GM12878 (cell line): ENCODE measurements around the gene MRPL34. TPM values are rescaled to one million over a fixed set of nuclear protein-coding genes. Genes with fewer than 3 reads are reported as not detected.

Experiments used
- ATAC-seq: fragments of 200-7000 bp; cut with Tn5 transposase; 3 replicates; pipeline ENCODE4 v1.9.1; 2020; ENCODE audit warnings: mild to moderate bottlenecking, moderate library complexity
- BruUV-seq: library from RNA; stranded (reverse); fragments of 400-500 nt; replicated peaks from 2 replicates; lab custom pipeline; 2021; lab: Mats Ljungman, UMichigan
- CTCF ChIA-PET: fragments of 300-600 bp; sonication (Branson Sonifier 250); formaldehyde crosslinking; extraction: SDS; loops from one replicate; lab custom pipeline; 2021; ENCODE audit warnings: inconsistent platforms; lab: Yijun Ruan, JAX
- POLR2A ChIA-PET: fragments of 350-600 bp; formaldehyde crosslinking; extraction: SDS; loops from one replicate; lab custom pipeline; 2021; ENCODE audit warnings: inconsistent platforms; lab: Charles Lee
- RAD21 ChIA-PET: fragments of 300-600 bp; sonication (Branson Sonifier 250); formaldehyde crosslinking; loops from one replicate; lab custom pipeline; 2023; ENCODE audit warnings: antibody characterized with exemption; ENCODE audit not compliant: unreplicated experiment; lab: Charles Lee
- SMC1A ChIA-PET: fragments of 300-600 bp; sonication (Branson Sonifier 250); formaldehyde crosslinking; loops from one replicate; lab custom pipeline; 2023; ENCODE audit not compliant: unreplicated experiment, uncharacterized antibody; lab: Charles Lee
- DNase-seq: peaks from one replicate; pipeline ENCODE4 v3.0.0-alpha.2; 2011; ENCODE audit warnings: low read depth, low spot score
- FAIRE-seq: peaks from 3 replicates; lab custom pipeline; 2011; peaks lifted over from hg19 to GRCh38; lab: Jason Lieb, UNC
- H2AFZ ChIP-seq: 2 replicates; pipeline ENCODE4 v1.6.0; 2011; ENCODE audit warnings: low read depth, low read length, control low read depth; ENCODE audit not compliant: control insufficient read depth
- H3K27ac ChIP-seq: 2 replicates; pipeline ENCODE4 v1.5.1; 2011; ENCODE audit warnings: control low read depth; ENCODE audit not compliant: control insufficient read depth, insufficient read depth
- H3K27me3 ChIP-seq, 2 experiments: replicated peaks in 1 of 2; 2 replicates each; pipeline versions ENCODE4 v1.6.0 to v1.6.1; 2011; ENCODE audit warnings: low read length in 1 of 2; ENCODE audit not compliant: control insufficient read depth in 2 of 2, insufficient read depth in 2 of 2
- H3K36me3 ChIP-seq, 2 experiments: 2 replicates each; pipeline ENCODE4 v1.5.1; 2011; ENCODE audit warnings: low read length in 1 of 2; ENCODE audit not compliant: control insufficient read depth in 2 of 2, insufficient read depth in 2 of 2
- H3K4me1 ChIP-seq: 2 replicates; pipeline ENCODE4 v1.6.1; 2011; ENCODE audit warnings: mild to moderate bottlenecking, low read length, moderate library complexity, mixed read lengths; ENCODE audit not compliant: control insufficient read depth, insufficient read depth
- H3K4me2 ChIP-seq: 2 replicates; pipeline ENCODE4 v1.6.0; 2011; ENCODE audit warnings: control low read depth; ENCODE audit not compliant: control insufficient read depth, insufficient read depth
- H3K4me3 ChIP-seq: fragments of 200-600 bp; sonication (generic); 2 replicates; pipeline ENCODE4 v1.5.1; 2016
- H3K79me2 ChIP-seq: 2 replicates; pipeline ENCODE4 v1.6.0; 2011; ENCODE audit warnings: low read length; ENCODE audit not compliant: control insufficient read depth, insufficient read depth
- H3K9ac ChIP-seq: 2 replicates; pipeline ENCODE4 v1.8.0; 2011; ENCODE audit warnings: low read length, control low read depth, mixed read lengths; ENCODE audit not compliant: control insufficient read depth, insufficient read depth
- H3K9me3 ChIP-seq: replicated peaks from 3 replicates; pipeline ENCODE4 v1.5.1; 2011; ENCODE audit warnings: mild to moderate bottlenecking, low read length; ENCODE audit not compliant: control insufficient read depth, insufficient read depth
- H4K20me1 ChIP-seq: 2 replicates; pipeline ENCODE4 v1.6.0; 2011; ENCODE audit not compliant: control insufficient read depth, insufficient read depth
- BCL11A ChIP-seq: IDR thresholded peaks from 2 replicates; pipeline ENCODE4 v1.6.1; 2011; ENCODE audit warnings: low read depth, low read length
- CBFB ChIP-seq: IDR thresholded peaks from 2 replicates; pipeline ENCODE4 v1.6.1; 2016; ENCODE audit warnings: antibody characterized with exemption, low read depth
- CHD1 ChIP-seq: IDR thresholded peaks from 2 replicates; pipeline ENCODE4 v1.6.1; 2012; ENCODE audit warnings: low read depth, low read length, improper control_type of control experiment
- NBN ChIP-seq: fragments of 450-650 bp; IDR thresholded peaks from 2 replicates; pipeline ENCODE4 v1.6.1; 2016
- PAX5 ChIP-seq: IDR thresholded peaks from 2 replicates; pipeline ENCODE4 v1.6.1; 2011; ENCODE audit warnings: low read depth, low read length, borderline replicate concordance
- RELA ChIP-seq: fragments of 450-650 bp; IDR thresholded peaks from 2 replicates; pipeline ENCODE4 v1.8.0; 2014; ENCODE audit warnings: borderline replicate concordance; ENCODE audit not compliant: partially characterized antibody
- ZBTB33 ChIP-seq: fragments of 450-650 bp; IDR thresholded peaks from 2 replicates; pipeline ENCODE4 v1.6.1; 2017; ENCODE audit warnings: mild to moderate bottlenecking
- ZBTB40 ChIP-seq: fragments of 450-650 bp; IDR thresholded peaks from 2 replicates; pipeline ENCODE4 v1.6.1; 2016; ENCODE audit warnings: mild to moderate bottlenecking, moderate library complexity, borderline replicate concordance
- ZNF207 ChIP-seq: fragments of 450-650 bp; IDR thresholded peaks from 2 replicates; pipeline ENCODE4 v1.6.1; 2014; ENCODE audit warnings: antibody characterized with exemption, mild to moderate bottlenecking, borderline replicate concordance
- ZSCAN29 ChIP-seq: fragments of 450-650 bp; IDR thresholded peaks from 2 replicates; pipeline ENCODE4 v1.6.1; 2017; ENCODE audit warnings: mild to moderate bottlenecking, moderate library complexity
- WGBS: methylation state at CpG from one replicate; pipeline ENCODE4 v1.1.6; 2016; ENCODE audit warnings: low lambda C conversion rate; ENCODE audit not compliant: insufficient replicate concordance, insufficient coverage; ENCODE audit errors: missing lambda C conversion rate; 5-methylcytosine and 5-hydroxymethylcytosine counted together
- in situ Hi-C: fragments of 300-500 bp; cut with MboI; formaldehyde crosslinking; loops from 9 replicates; pipeline ENCODE4 v1.14.3; 2018; ENCODE audit warnings: mixed read lengths
- intact Hi-C: fragments of 100-400 bp; cut with micrococcal nuclease; formaldehyde crosslinking; loops from one replicate; pipeline ENCODE4 v1.14.2; 2022; ENCODE audit not compliant: unreplicated experiment
- polyA plus RNA-seq, 11 experiments: library from polyadenylated mRNA; depleted of rRNA in 4 of 11; unstranded in 6 of 11; stranded (reverse) in 5 of 11; fragments of >200 nt; fragmentation: Nextera tagmentation in 4 of 11; fragmentation: Illumina TruSeq in 1 of 11; extraction: Ambion mirVana in 4 of 11; extraction: Trizol in 1 of 11; gene quantifications; 1 replicate in 1 of 11; 2 replicates in 10 of 11; pipeline versions ENCODE4 v1.2.1 to v1.2.3, GENCODE V29; 2011 to 2016; ENCODE audit warnings: inconsistent platforms in 2 of 11, missing spikeins in 2 of 11, low read depth in 1 of 11
- total RNA-seq, 4 experiments: library from RNA; depleted of rRNA in 3 of 4; stranded (reverse); fragments of >200 nt in 3 of 4; fragmentation: Illumina TruSeq in 1 of 4; extraction: Trizol in 1 of 4; gene quantifications; 2 replicates each; pipeline versions ENCODE4 v1.2.1 to v1.2.3, GENCODE V29; 2013 to 2021
- TF ChIP-seq, protein P1 (sequence below): IDR thresholded peaks from 2 replicates; pipeline ENCODE4 v1.6.1; 2012; ENCODE audit warnings: mild to moderate bottlenecking, low read depth, low read length
- TF ChIP-seq, protein P2 (sequence below): fragments of 450-650 bp; IDR thresholded peaks from 2 replicates; pipeline ENCODE4 v1.6.1; 2018; ENCODE audit warnings: borderline replicate concordance, mild to moderate bottlenecking; ENCODE audit not compliant: partially characterized antibody

The MRPL34 gene
- total and polyA plus RNA-seq, 10 of the 15 experiments (the other 5 are each of a cell fraction or from before 2014, with no cell fraction given): 8.6 to 198 (median 78.6) TPM

DNA sequence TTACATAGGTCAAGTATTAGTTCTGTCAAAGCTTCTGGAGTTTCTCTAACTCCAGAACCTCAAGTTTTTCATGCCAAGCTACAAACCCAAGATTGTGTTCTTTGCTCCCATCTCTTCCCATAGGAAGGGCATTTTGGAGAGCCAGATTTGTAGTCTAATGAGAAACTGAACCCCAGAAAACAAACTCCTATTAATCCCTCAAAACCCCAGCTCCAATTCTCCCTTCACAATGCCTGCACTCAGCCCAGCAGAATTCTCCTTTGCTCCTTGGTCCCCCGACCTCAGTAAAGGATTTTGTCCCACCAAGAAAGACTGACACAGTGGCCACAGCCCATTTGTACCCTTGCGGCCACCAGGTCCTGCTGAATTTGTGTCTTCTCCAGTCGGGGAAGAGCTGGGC is 49.5 kb upstream of the MRPL34 start:
- no peak for FAIRE-seq
- ATAC-seq: no peak
- H3K4me1 ChIP-seq: peaks cover 2% of the 10 kb centered on the region; the same call in 1 of the 2 replicates
- no TSS peak for BruUV-seq
- H3K9me3 ChIP-seq: no peaks in the 10 kb centered on the region; the same call in 2 of the 3 replicates
- no peaks in the 10 kb centered on the region for H3K36me3 ChIP-seq
- POLR2A ChIA-PET: interaction anchor here (0.6 to 1.6 kb wide), 4 partner anchors 10 to 188 kb away, joined by 3 to 4 read pairs (median 3); no protein-coding TSS in a partner anchor
- no peaks in the 10 kb centered on the region for H3K79me2 ChIP-seq
- no peak overlapping the region for H3K9ac ChIP-seq
- SMC1A ChIA-PET: no interaction called here
- RAD21 ChIA-PET: interaction anchor here (1.7 kb wide), 1 partner anchor 11 kb away, joined by 7 read pairs; the partner anchor contains the start of gene BABAM1
- CTCF ChIA-PET: interaction anchor here (0.5 to 2.7 kb wide), 5 partner anchors 8 to 37 kb away, joined by 3 to 14 read pairs (median 5); partner anchors contain the start of genes BABAM1 and USHBP1
- DNase-seq: no peak
- in situ Hi-C loops (no loop called here), intact Hi-C loops (no loop called here)
- no peaks in the 10 kb centered on the region for H3K27me3 ChIP-seq
- H3K27ac ChIP-seq: no peak overlapping the region
- no peak overlapping the region for H2AFZ ChIP-seq
- no peak overlapping the region for H3K4me2 ChIP-seq
- WGBS: 14% methylated on average over 3 of the region's 3 CpGs
- no peaks in the 10 kb centered on the region for H4K20me1 ChIP-seq
- no peak overlapping the region for H3K4me3 ChIP-seq
- TF ChIP-seq, protein P1, sequence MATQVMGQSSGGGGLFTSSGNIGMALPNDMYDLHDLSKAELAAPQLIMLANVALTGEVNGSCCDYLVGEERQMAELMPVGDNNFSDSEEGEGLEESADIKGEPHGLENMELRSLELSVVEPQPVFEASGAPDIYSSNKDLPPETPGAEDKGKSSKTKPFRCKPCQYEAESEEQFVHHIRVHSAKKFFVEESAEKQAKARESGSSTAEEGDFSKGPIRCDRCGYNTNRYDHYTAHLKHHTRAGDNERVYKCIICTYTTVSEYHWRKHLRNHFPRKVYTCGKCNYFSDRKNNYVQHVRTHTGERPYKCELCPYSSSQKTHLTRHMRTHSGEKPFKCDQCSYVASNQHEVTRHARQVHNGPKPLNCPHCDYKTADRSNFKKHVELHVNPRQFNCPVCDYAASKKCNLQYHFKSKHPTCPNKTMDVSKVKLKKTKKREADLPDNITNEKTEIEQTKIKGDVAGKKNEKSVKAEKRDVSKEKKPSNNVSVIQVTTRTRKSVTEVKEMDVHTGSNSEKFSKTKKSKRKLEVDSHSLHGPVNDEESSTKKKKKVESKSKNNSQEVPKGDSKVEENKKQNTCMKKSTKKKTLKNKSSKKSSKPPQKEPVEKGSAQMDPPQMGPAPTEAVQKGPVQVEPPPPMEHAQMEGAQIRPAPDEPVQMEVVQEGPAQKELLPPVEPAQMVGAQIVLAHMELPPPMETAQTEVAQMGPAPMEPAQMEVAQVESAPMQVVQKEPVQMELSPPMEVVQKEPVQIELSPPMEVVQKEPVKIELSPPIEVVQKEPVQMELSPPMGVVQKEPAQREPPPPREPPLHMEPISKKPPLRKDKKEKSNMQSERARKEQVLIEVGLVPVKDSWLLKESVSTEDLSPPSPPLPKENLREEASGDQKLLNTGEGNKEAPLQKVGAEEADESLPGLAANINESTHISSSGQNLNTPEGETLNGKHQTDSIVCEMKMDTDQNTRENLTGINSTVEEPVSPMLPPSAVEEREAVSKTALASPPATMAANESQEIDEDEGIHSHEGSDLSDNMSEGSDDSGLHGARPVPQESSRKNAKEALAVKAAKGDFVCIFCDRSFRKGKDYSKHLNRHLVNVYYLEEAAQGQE: no peak
- TF ChIP-seq ZNF207 (no peak), ZBTB40 (no peak), PAX5 (no peak), ZSCAN29 (no peak), ZBTB33 (no peak), CBFB (no peak), RELA (no peak), NBN (no peak), BCL11A (no peak), CHD1 (no peak)
- TF ChIP-seq, protein P2, sequence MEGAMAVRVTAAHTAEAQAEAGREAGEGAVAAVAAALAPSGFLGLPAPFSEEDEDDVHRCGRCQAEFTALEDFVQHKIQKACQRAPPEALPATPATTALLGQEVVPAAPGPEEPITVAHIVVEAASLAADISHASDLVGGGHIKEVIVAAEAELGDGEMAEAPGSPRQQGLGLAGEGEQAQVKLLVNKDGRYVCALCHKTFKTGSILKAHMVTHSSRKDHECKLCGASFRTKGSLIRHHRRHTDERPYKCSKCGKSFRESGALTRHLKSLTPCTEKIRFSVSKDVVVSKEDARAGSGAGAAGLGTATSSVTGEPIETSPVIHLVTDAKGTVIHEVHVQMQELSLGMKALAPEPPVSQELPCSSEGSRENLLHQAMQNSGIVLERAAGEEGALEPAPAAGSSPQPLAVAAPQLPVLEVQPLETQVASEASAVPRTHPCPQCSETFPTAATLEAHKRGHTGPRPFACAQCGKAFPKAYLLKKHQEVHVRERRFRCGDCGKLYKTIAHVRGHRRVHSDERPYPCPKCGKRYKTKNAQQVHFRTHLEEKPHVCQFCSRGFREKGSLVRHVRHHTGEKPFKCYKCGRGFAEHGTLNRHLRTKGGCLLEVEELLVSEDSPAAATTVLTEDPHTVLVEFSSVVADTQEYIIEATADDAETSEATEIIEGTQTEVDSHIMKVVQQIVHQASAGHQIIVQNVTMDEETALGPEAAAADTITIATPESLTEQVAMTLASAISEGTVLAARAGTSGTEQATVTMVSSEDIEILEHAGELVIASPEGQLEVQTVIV: no peak
